Medulla oblongata (tissue), 1 donor: ENCODE data around the gene RBCK1.
"Not testable (repeated sequence)": the region's sequence is repeated elsewhere in the genome, so short reads cannot be mapped to it uniquely, and the experiment has no call there.

Source experiments
- DNase-seq: peaks from one replicate; pipeline ENCODE4 v3.0.0-alpha.2; 2015; ENCODE audit errors: extremely low spot score

The RBCK1 gene

DNA sequence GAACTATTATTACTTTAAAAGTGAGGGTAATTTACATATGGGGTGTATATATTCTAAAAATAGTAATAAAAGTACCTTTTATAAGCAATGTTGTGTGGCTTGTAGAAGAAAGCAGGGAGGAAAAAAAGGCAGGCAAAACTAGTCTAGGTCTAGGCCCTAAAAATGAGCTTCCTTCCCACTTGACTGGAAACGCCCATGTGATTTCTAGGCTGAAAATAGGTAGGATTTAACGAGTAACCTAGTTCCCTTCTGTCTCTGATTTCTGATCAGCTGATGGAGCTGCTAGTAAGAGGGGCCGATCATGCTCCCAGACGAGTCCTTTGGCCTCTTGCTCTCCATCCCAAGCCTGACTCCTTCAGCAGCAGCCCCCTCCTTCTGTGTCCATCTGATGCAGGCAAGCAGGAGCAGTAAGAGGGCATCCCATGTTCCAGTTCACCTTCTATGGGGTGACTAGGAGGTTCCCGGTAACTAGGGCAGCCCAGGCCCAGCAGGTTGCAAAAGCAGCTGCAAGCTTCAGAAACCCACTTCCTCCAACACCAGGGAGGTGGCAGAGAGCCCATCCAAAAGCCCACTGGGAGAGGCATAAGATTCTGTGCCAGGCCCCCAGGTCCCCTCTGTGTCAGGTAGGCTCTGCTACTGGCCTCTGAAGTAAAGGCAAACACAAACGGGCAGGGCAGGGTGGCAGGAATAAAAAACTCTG, 29.8 kb downstream of the RBCK1 start:
- DNase-seq: no peak

DNA sequence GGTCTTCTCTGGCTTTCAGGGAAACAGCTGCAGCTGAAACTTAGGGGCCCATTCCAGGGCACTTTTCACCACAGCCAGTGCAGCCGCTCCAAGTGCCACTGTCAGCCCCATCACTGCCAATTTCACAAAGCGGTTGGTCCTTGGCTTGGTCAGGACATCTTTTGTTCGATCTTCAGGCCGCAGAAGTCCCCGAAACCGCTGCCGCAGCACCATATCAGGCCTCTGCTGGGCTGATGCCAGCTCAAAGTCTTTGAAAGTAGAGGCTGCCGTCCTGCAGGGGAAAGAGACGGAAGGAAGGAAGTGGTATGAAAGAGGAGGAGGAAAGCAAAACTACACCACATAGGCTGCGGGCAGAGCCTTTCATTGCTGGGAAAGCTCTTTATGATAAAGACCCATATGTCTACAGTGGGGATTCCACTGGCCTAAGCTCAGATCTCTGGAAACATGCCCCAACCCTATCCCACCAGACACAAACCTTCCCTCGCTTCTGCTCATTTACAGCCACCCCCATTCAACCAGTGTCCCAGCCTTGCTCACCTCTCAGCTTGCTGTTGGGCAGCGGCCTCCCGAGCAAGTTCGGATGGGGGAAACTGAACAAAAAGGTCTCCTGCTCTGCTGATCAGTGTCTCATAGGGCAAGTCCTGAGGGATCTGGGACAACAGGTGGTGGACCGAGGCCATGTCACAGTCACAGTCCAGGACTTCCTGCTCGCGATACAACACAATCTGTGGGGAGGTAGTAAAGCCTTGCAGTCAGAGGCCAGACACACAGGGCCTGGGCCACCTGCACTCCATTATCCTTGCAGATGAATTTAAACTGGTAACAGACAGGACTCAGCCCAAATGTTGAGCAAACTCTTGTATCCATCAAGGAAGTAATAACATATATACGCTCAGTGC, 30.7 kb downstream of the RBCK1 start:
- peak; percentile 25 for DNase-seq

DNA sequence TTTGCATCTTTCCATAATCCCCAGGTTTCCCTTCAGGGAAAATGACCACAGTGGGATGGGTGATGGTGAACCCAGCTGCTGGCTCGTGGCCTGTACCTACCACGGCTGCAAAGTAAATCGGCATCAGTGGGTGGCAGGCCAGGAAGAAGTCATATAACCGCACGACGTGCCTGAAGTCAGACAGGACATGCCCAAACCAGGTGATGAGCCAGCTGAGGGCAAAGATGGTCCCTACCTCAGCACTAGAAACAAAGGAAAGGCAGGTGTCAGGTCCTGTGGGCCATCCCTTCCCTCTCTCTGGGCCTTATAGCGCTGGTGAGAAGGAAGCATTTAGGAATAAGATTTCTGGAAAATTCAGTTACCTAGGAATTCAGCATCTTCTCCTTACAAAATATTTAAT, 32.0 kb downstream of the RBCK1 start:
- no peak for DNase-seq

DNA sequence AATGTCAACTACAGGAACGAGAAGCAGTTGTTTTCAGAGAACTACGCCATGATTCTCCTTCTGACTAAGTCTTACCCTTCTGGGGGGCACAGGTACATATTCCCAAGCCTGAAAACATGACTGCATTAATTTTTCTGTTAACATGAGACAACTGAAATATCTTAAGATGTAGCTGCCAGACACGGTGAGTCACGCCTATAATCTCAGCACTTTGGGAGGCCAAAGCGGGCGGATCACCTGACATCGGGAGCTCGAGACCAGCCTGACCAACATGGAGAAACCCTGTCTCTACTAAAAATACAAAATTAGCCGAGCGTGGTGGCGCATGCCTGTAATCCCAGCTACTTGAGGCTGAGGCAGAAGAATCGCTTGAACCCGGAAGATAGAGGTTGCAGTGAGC, 32.5 kb downstream of the RBCK1 start:
- no peak for DNase-seq

DNA sequence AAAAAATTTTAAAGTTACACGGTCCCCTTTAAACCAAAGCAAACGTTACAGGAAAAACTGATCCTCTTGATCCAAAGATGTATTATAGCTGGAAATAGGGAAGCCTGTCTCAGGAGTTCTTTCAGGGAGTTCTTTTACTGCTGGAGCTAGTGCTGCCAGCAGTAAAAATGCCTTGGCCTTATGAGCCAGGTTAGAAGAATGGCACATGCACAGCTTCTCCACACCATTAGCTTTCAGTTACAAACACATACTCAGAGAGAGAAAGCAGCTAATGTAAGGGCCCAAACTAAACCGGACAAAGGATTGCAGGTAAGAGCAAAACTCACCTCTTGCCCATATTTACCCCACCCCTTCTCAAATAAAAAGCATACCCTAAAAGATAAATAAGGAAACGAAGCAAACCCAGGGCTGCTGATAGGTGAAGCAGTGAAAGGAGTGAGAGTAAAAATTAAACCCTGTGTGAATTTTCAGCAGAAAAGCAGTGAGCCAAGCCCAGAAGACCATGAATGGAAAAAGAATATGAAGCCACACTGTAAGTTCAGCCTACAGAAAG, 35.2 kb downstream of the RBCK1 start:
- DNase-seq: no peak

DNA sequence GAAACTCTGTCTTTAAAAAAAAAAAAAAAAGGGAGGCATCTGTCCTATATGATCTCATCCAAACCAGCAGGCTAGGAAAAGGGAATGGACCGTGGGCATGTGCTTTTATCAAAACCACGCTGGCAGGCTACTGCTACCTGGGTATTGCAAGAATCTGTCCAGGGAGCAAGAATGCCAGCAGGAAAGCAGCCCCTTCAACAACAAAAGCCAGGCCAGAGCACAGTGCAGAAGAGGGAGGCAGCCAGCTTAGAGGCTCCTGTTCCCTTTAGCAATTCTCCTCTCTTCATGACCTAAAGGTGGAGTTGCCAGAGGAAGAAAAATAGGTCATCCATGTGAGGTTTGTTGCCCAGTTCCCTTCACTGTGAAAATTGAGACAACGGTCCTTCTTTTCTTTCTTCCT, 36.0 kb downstream of the RBCK1 start:
- no peak for DNase-seq

DNA sequence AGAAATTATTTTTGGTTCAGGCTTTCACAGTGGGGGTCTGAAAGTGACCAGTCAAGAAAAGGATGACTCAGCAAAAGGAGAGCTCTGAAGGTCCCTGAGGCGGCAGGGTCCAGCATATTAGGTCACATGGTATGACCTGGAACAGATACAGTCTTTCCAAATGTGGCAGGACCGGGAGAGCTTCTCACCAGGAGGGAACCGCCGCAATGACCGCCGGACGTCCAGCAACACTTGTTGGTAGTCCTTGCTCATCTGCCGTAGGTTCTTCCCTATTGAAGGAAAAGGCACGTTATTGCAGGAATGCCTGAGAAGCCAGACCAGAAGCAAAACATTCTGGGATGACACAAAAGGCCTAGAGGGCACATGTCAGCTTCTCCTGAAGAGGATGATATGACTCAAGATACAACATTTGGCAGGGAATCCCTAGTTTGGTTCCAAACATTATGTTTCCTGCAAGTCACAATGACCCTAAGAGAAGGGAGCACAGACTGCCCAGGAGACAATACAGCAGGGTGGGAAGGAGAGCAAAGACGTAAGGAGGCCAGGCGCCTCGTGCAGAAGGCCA, 36.8 kb downstream of the RBCK1 start:
- no peak for DNase-seq

DNA sequence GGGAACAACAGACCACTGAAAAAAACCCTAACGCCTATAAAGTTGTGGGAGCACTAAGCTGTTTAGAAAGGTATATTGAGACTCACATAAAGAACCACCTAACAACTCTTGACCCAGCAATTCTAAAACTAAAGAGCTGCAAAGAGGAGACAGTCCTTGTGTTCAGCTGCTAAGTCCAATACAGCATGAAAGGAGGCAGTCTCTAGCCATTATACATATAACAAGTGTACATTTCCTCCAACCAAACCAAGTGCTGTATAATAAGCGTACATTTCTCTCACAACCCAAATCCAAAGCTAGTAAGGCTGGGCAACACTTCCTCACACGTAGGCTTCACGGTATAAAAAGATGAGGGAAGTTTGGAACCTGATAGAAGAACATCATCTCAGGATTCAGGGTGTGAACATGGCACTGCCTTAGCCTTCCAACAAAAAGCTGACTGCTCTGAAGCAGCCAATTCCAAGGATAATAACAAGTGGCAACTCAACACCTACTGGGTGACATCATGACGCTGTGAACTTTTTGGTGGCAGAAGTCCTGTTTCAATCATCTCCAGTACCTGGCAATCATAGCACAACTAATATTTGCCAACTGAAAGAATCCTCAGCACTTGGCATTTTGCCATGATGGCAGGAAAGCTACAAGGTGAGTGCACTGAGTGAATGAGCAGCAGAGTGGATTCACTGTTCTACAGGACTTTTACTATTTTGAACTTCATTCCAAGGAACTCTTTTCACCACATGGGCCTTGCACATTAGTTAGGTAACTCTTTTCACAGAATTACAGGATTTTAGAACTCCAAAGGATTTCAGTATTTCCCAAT, 37.6 kb downstream of the RBCK1 start:
- no peak for DNase-seq

DNA sequence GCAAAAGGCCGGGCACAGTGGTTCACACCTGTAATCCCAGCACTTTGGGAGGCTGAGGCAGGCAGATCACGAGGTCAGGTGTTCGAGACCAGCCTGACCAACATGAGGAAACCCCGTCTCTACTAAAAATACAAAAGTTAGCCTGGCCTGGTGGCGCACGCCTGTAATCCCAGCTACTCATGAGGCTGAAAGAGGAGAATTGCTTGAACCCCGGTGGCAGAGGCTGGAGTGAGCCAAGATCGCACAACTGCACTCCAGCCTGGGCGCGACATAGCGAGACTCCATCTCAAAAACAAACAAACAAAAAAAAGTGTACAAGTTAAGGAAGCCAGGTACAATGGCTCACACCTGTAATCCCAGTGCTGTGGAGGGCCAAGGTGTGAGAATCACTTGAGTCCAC, 43.9 kb downstream of the RBCK1 start:
- not testable (repeated sequence) for DNase-seq

DNA sequence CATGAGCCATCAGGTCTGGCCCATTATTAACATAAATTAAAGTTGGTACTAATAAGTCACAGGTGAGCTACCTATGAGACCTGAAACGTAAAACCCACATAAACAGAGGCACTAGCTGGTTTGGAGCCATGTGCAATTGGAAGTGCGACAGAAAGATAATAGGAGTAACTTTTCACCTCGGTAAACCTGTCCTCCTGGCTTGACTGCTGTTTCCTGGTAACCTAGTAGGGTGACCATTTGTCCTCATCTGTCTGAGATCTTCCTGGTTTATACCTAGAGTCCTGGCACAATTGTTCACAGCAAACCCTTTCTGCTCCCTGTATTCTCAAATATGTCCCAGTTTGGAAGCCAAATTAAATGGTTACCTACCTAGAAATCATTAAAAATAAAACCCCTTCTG, 46.9 kb downstream of the RBCK1 start:
- DNase-seq: no peak

DNA sequence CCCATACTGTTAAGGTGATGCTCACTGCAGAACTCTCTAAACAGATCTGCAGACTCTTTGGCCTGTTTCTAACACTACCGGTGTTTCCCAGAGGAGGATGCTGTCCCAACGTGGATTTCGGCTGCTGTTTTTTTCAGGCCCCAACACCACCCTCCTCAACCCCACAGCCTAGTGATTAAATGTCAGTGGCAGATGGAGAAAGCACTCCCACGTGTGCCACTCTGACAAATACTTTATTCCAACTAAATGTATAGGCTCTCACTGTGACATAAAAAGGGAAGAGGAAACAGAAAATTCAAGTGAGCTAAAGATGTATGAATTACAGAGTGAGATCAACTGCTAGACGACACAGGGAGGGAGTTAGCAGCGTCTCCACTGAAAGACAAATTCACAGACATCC, 50.7 kb downstream of the RBCK1 start:
- DNase-seq: no peak

DNA sequence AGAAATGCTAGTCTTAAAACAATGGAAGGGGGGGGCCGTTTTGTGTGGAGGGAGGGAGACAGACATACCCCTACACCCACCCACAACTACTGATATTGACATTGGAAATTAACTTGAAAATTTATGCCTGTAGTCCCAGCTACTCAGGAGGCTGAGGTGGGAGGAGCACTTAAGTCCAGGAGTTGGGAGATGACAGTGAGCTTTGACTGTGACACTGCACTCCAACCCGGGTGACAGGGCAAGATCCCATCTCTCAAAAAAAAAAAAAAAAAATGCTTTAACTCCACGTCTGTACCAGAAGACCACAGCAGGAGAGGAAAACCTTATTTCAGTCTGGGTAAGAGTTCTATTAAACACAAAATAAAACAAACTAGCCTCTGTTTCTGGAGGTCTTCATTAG, 52.1 kb downstream of the RBCK1 start:
- DNase-seq: no peak

DNA sequence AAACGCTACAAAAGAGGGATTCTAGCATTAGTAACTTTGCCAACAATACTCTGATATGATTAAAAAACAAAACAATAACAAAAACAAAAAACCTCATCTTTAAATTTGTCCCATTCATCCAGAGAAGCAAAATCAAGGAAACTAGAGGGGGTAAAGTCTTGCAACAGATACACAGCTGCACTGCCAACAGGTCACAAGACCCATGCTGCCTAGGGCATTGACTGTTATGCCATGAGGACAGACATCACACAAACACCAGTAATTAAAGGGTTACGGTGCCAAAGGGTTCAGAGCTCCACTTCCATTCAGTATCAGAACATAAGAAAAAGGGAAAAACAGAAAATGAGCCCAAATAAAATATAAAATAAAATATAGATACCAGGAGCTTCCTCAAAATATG, 52.6 kb downstream of the RBCK1 start:
- DNase-seq: peak; percentile 70

DNA sequence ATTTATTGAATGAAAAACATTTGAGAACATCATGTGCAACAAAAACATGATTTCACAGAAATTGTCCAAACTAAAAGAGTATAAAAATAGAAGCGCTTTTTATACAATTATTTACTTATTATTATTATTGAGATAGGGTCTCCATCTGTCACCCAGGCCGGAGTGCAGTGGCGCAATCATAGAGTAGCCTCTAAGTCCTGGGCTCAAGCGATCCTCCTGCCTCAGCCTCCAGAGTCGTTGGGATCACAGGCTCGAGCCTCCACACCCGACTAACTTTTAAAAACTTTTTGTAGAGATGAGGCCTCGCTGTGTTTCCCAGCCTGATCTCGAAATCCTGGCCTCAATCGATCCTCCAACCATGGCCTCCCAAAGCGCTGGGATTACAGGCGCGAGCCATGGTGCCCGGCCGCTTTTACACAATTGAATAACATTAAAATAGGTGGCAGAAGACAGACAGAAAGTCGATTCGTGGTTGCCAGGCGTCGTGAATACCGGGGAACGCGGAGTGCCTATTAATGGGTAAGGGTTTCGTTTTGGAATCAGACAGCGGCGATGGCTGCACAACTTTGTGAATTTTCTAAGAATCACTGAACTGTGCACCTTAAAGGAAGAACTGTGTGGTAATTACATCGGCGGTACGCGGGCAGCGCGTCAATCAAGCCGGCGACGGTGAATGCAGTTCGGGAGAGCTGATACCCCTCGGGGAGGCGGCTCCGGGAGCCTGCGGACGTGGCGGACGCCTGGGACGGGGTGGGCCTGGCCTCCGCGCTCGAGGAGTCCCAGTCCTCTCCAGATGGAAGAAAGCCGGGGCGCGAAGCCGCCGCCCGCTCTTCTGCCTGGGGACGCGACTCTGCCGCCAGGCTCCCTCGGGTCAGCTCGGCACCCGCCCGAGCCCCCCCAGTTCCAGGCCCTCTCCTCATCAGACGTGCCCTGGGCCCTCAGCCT, 53.4 kb downstream of the RBCK1 start:
- DNase-seq: peak; percentile 37

DNA sequence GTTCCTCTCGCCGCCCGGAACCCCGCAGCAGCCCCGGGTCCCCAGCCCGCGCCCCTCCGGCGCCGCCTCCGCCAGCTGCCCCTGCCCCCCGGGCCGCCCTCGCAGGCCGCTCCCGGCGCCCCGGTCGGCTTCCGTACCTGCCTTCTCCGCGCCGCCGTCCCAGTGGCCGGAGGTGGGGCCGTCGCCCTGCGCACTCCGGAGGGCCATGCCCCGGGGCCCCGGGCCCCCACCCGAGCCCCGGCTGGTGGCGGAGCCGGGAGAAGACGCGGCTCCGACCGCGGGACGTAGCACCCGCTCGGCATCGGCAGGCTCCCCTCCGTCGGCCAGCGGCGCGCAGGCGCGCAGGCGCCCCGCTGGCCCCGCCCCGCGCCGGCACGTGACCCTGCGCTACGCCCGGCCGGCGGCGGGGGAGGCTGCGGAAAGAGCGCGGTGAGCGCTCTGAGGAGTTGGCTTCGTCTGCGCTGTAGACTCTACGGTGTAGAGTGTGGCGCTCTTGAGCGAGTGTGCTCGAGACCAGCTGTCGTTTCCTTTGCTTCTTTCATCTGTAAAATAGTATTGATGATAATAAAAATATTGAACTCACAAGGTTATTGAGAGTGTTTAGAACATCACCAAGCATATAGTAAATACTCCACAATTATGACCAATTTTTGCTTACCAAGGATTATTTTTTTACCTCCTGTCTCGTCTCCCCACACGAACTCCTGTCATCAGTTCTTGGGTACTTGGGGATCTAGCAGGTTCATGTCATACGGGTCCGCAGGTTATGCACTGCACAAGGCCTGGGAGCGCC, 54.3 kb downstream of the RBCK1 start, which contains the start of gene TBC1D20:
TBC1D20 (minus strand) TSS at position 335 of the 793 bp plus-strand sequence; CDS start at position 207, 128 bp downstream.
- DNase-seq: peak; percentile 94

DNA sequence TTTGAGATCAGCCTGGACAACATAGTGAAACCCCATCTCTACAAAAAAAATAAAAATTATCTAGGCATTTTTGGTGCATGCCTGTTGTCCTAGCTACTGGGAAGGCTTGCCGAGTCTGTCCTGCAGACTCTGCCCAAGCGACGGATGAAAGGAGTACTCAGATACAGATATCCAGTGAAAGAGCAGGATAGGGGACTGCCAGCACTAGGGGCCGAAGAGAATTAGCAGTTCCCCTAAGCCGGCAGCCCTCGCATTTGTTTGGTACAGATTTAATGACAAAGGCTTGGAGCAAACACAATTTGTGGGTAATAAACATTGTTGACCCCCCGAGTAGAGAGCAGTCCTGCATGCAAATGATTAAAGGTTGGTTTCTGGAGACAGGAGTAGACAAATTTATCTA, 59.7 kb downstream of the RBCK1 start:
- no peak for DNase-seq

DNA sequence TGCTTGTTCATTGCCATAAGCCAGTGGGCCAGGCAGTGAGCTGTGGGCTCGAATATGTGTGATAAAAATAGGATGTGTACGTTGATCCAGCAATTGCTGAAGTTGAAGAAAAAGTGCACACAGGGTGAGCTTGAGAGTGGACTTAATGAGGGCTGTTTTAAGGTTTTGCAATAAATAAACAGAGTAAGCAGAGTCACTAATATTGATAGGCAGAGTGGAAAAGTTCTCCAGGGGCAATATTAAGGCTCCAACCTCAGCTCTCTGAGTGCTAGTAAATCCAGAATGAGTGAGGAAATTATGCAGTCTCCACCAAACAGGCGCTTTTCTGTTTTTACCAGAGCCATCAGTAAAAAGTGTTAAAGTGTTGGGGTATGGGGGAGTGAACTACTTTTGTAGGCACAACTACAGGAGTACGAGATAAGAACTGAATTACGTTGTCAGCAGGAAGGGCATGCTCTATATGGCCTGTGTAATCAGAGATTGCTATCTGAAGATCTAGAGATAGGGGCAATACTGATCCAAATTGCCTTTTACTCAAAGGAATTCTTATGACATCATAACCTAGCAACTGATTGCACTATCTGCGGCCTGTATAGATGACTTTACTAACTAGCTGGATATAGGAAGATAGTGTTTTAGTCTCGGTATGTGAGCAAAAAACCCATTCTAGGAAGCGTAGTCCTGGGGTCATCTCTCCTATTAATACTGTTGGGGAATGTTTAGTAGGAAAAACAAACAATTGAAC, 61.8 kb downstream of the RBCK1 start:
- no peak for DNase-seq

DNA sequence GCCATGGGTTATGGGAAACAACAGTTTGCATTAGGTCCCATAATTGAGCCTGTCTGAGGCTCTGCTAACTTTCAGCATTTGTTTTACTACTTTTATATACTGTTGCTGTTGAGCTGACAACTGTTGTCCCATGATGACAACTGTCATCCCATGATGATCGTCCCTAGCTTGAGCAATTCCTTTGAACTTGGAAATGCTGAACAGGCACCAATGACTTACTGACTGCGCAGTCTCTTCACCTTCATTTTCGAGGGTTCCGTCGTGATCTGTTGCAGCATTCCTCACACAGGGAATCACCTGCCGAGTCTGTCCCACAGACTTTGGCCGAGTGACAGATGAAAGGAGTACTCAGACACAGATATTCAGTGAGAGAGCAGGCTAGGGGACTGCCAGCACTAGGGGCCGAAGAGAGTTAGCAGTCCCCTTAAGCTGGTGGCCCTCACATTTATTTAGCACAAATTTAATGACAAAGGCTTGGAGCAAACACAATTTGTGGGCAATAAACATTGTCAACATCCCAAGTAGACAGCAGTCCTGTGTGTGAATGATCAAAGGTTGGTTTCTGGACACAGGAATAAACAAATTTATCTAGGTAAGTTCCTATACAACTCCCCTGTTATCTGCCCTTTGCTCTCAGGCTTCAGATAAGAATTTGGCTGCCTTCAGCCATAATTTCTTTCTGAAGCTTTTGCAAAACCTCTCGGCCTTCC, 64.2 kb downstream of the RBCK1 start:
- DNase-seq: no peak
